CD4-positive, alpha-beta T cell treated with Interleukin-6 for 4 hours (primary cell): ENCODE data around the gene HLA-DQA1.
"Not testable (repeated sequence)": the region's sequence is repeated elsewhere in the genome, so short reads cannot be mapped to it uniquely, and the experiment has no call there.

Experiments
- DNase-seq: peaks from one replicate; pipeline ENCODE4 v3.0.0-alpha.2; 2020; ENCODE audit warnings: mixed read lengths

Gene HLA-DQA1

GRCh38 chr6:32622545-32623401 is 14.4 kb upstream of the HLA-DQA1 start:
- peak; percentile 45 for DNase-seq

DNA sequence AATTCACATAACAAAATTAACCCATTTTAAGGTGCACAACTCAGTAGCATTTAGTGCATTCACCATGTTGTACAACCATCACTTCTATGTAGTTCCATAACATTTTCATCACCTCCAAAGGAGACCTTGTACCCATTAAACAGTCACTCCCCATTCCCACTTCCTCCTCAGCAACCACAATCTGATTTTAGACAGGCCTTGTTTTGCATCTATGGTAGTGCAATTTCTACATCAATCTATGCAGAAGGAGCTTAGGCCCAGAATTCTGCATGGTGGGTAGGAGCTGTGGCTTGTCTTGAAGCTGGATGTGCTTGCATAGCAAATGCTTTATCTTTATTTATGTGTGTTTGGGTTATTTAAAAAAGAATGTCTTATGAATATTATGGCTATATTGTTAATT is 13.5 kb upstream of the HLA-DQA1 start:
- DNase-seq, result peak; percentile 6

DNA sequence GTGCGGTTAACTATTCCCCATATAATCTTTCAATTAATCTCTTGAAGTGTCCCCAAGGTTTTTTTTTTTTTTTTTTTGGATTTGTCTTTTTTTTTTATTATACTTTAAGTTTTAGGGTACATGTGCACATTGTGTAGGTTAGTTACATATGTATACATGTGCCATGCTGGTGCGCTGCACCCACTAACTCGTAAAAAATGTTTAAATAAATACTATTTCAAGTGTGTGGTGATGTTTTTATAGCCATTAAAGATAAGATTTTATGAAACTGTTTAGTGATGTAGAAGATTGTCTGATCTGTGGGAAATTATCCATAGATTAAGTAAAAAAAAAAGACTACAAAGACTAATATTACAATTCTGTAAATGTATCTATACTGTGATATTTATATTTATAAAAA is 12.6 kb upstream of the HLA-DQA1 start:
- no peak for DNase-seq

DNA sequence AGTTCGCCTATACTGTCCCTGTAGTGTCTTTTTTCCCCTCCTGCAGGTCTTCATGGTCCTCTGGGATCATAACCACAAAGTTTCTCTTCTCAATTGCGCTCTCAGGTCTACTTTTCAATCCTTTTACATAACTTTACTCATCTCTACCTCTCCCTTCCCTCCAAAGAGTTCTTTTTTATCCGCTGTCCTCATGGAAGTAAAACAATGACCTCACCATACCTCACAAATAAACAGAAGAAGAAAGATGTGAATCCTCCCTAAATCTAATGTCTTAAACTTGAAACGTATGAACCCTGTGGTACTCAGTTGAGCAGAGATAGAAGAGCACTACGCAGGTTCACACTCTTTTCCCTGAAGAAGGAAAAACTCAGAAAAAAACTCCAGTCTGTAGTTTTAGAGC is 12.1 kb upstream of the HLA-DQA1 start:
- DNase-seq, result no peak

- no peak for DNase-seq
Observed at GRCh38 chr6:32627249-32627648, 10.0 kb upstream of the HLA-DQA1 start.

DNA sequence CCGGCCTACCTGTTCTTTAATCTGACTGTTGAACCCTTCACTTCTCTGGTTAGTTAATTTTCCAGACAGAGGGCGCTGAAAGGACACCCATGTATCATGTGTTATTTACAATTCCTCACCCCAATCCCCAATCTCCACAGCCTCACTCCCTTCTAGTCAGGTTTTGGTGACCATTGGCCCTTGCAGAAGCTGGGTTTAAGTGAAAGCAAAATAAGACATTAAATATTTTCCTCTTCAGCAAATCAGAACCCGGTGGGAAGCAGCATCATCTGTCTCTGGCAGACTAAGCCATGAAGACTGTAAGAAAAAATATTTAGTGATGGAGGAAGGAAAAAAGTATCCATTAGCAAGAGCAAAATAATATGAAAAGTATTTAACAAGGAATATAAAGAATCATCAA is 9.4 kb upstream of the HLA-DQA1 start:
- peak; percentile 30 for DNase-seq

DNA sequence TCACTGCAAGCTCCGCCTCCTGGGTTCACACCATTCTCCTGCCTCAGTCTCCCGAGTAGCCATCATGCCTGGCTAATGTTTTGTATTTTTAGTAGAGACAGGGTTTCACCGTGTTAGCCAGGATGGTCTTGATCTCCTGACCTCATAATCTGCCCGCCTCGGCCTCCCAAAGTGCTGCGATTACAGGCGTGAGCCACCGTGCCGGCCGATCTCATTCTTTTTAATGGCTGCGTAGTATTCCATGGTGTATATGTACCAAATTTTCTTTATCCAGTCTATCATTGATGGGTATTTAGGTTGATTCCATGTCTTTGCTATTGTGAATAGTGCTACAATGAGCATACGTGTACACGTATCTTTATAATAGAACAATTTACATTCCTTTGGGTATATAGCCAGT is 7.4 kb upstream of the HLA-DQA1 start:
- DNase-seq, result not testable (repeated sequence)

- DNase-seq, result no peak
Observed at GRCh38 chr6:32635526-32636123, 1.6 kb upstream of the HLA-DQA1 start.

DNA sequence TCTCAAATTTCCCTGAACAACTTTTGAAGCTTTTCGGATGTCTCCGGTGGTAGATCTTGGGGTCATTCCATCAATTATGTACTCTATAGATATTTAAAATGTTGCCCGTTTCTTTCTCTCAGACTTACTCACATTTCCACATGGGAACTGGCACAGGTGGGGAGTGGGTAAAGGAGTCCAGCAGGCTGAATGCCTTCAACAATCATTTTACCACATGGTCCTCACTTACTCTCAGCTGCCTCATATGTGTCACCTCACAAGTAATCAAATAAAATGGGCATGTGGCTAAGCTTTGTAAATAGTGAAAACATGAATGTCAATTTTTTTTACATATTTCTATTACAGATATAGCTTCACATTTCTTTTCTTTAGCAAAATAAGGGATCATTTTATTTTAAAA is 677 bp downstream of the HLA-DQA1 start:
- no peak for DNase-seq

DNA sequence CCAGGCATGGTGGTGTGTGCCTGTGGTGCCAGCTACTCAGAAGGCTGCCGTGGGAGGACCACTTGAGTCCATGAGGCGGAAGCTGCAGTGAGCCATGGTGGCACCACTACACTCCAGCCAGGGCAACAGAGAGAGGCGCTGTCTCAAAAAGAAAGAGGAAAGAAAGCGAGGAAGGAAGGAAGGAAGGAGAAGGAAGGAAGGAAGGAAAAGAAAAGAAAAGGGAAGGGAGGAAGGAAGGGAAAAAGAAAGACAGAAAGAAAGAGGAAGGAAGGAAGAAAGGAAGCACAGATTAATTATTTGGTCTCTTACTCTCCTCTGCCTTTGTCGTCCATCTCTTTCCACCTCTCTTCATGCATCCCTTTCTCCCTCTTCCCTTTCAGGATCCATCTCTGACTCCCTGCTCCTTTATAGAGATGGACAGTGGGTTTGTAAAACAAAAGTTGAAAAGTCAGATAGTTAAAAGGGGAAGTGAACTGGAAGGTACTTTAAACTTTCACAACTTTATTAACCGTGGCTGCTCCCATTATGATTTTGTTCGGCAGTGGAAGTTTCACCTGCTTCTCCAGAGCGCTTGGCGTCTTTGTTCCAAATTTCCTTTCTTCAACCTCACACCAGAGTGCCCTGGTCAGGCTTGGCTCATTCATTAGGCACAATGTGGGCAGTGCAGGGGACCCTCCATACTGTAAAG is 1.5 kb downstream of the HLA-DQA1 start:
- DNase-seq, result no peak

DNA sequence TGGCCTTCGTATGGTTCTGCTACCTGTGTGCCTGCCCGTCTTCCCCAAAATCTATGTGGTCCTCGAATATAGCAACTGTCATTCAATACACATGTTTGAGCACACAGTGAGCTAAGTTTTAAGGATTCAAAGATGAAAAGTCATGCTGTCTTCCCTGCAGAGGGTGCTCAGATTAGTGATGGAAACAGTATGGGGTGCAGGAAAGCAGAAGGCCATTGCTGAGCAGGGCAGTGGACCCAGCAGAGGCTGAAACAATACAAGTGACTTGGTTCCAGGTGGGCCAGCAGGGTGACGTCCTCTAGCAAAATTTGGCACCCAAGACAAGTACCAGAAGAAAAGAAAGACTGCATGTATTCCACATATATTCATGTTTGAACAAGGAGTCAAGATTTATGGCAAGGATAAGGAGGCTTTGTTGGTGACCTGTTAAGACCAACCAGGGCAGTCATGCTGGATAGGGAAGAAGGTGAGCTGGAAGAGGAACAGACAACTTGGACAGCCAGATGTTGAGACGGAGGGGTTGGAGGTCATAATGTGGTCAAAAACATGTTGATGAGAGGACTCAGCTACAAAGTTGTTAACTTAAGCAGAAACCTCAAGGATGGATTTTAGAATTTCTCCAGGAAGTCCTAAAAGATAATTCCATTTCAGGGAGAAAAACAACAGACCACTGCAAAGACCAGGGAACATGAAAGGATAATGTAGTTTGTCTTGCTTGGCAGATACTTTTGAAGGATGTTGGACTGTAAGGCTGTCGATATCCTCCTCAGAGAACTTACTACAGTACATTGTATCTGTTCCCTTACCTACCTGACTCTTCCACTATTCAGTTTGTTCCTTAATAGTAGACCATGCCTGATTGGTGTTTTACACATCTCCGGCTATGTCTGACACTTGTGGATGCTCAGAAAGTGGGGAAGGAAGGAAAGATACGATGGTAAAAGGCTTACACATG is 2.5 kb downstream of the HLA-DQA1 start:
- DNase-seq, result no peak

DNA sequence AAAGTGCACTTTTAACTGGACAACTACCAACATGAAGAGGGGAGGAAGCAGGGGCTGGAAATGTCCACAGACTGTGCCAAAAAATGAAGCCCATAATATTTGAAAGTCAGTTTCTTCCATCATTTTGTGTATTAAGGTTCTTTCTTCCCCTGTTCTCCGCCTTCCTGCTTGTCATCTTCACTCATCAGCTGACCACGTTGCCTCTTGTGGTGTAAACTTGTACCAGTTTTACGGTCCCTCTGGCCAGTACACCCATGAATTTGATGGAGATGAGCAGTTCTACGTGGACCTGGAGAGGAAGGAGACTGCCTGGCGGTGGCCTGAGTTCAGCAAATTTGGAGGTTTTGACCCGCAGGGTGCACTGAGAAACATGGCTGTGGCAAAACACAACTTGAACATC is 3.9 kb downstream of the HLA-DQA1 start:
- DNase-seq, result no peak

DNA sequence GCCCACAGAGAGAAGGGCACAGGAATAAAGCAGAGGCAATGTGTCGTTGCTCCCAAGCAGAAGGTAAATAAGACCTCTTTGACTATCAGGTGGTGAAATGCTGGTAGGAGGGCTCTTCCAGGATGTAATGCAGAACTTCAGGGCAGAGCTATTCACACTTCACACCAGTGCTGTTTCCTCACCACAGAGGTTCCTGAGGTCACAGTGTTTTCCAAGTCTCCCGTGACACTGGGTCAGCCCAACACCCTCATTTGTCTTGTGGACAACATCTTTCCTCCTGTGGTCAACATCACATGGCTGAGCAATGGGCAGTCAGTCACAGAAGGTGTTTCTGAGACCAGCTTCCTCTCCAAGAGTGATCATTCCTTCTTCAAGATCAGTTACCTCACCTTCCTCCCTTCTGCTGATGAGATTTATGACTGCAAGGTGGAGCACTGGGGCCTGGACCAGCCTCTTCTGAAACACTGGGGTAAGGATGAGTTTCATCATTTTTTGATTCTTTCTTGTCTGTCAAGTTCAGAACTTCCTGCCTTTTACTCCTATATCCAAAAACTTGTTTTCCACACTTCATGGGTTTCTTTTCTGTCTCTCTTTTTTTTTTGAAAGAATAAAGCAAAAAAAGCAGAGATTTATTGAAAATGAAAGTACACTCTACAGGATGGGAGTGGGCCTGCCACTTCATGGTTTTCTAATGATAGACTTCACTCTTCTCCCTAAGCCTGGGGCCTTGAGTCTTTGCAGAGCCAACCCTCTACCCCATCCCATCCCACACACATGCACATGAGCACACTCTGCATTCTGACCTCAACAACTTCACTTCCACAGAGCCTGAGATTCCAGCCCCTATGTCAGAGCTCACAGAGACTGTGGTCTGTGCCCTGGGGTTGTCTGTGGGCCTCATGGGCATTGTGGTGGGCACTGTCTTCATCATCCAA is 4.8 kb downstream of the HLA-DQA1 start:
- DNase-seq, result not testable (repeated sequence)

GRCh38 chr6:32642720-32643106 is 5.5 kb downstream of the HLA-DQA1 start:
- DNase-seq, result no peak

DNA sequence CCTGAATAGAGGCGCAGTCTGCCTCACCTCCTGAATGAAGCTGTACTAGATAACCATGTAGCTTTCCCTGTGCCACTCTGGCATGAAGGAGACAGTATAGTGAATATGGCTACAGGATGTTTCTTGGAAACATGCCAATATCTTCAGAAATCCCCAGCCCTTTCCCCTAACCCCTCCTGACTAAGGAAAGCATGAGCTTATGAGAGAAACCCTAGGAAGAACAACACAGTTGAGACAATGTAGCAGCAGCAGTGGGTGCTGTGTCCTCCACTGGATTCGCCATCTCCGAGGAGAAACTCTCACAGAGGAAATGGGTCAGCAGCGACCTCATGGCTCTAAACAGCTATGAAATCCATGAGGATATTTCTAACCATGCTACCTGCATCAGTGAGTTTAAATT is 6.7 kb downstream of the HLA-DQA1 start:
- no peak for DNase-seq

DNA sequence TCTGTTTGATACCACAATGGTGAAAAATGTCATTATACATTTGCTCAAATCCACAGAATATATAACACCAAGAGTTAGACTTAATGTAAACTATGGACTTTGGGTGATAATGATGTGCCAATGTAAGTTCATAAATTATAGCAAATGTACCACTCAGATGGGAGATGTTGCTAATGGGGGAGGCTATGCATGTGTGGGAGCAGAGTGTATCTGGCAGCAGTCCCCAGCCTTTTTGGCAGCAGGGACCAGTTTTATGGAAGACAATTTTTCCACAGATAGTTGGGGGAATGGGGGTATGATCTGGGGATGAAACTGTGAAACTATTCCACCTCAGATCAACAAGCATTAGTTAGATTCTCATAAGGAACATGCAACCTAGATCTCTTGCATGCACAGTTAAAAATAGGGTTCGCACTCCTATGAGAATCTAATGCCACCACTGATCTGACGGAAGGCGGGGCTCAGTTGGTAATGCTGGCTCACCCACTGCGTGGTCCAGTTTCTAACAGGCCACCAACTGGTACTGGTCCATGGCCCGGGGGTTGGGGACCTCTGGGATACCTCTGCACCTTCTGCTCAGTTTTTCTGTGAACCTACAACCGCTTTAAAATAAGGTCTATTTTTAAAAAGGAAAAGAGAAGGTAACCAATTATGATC is 8.0 kb downstream of the HLA-DQA1 start:
- DNase-seq, result no peak

- no peak for DNase-seq
Observed at GRCh38 chr6:32655203-32655710, 18.1 kb downstream of the HLA-DQA1 start.

DNA sequence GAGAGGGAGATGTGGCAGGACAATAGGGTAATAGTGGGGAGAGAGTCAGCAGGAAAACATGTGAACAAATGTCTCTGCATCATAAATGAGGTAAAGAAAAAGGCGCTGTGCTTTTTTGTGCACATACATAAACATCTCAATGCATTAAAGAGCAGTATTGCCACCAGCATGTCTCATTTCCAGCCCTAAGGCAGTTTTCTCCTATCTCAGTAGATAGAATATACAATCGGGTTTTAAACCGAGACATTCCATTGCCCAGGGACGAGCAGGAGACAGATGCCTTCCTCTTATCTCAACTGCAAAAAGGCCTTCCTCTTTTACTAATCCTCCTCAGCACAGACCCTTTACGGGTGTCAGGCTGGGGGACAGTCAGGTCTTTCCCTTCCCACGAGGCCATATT is 20.1 kb downstream of the HLA-DQA1 start:
- DNase-seq, result not testable (repeated sequence)

- DNase-seq, result not testable (repeated sequence)
Observed at GRCh38 chr6:32657819-32658218, 20.6 kb downstream of the HLA-DQA1 start.

- no peak for DNase-seq
Observed at GRCh38 chr6:32658268-32658897, 21.2 kb downstream of the HLA-DQA1 start.
